ENCODE measurements around the gene EIF2B5.

GRCh38 chr3:184155644-184156521 is 20.7 kb downstream of the EIF2B5 start:
- TF ChIP-seq CTCF (IDR thresholded peaks at IDR 0.05 in 4 of 5, conservative IDR thresholded peaks at IDR 0.05 in 1 of 5) (no peak), POLR2A (IDR thresholded peaks at IDR 0.05) (no peak)
